Thymus (tissue), 11 donors: ENCODE measurements around the gene C20orf144. TPM values are rescaled to one million over a fixed set of nuclear protein-coding genes. Genes with fewer than 3 reads are reported as not detected.
"Not testable (repeated sequence)": the region's sequence is repeated elsewhere in the genome, so short reads cannot be mapped to it uniquely, and the experiment has no call there.

Experiments used
- DNase-seq, 9 donors: peaks; one replicate each; pipeline ENCODE4 v3.0.0-alpha.2; 2013; ENCODE audit warnings: low spot score in 9 of 9, low read depth in 6 of 9, missing footprints in 1 of 9
- H3K27ac ChIP-seq, 2 donors: one replicate each; pipeline ENCODE4 v1.5.1; 2013; ENCODE audit warnings: control low read depth in 1 of 2, low read depth in 1 of 2, low read length in 1 of 2, mild to moderate bottlenecking in 1 of 2, moderate library complexity in 1 of 2
- H3K27me3 ChIP-seq, 2 donors: one replicate each; pipeline ENCODE4 v1.5.1; 2013; ENCODE audit warnings: low read length in 1 of 2; ENCODE audit not compliant: control insufficient read depth in 2 of 2, insufficient read depth in 1 of 2
- H3K36me3 ChIP-seq, 2 donors: one replicate each; pipeline ENCODE4 v1.5.1; 2013; ENCODE audit warnings: low read length in 1 of 2, mild to moderate bottlenecking in 1 of 2, moderate library complexity in 1 of 2; ENCODE audit not compliant: control insufficient read depth in 2 of 2, insufficient read depth in 2 of 2
- H3K4me1 ChIP-seq, 2 donors: one replicate each; pipeline ENCODE4 v1.5.1; 2013; ENCODE audit warnings: low read length in 2 of 2; ENCODE audit not compliant: control insufficient read depth in 2 of 2, insufficient read depth in 2 of 2
- H3K4me3 ChIP-seq, 2 donors: one replicate each; pipeline ENCODE4 v1.5.1; 2013; ENCODE audit warnings: low read length in 2 of 2, control low read depth in 1 of 2, mild to moderate bottlenecking in 1 of 2
- H3K9me3 ChIP-seq, 2 donors: one replicate each; pipeline ENCODE4 v1.5.1; 2013; ENCODE audit warnings: low read length in 1 of 2, mild to moderate bottlenecking in 1 of 2; ENCODE audit not compliant: control insufficient read depth in 2 of 2, insufficient read depth in 1 of 2
- WGBS: extraction: QIAGEN DNeasy Blood & Tissue Kit; methylation state at CpG from one replicate; pipeline ENCODE4 v1.1.7; 2013; 5-methylcytosine and 5-hydroxymethylcytosine counted together
- polyA plus RNA-seq: library from polyadenylated mRNA; stranded (reverse); fragments of 200-250 nt; gene quantifications from one replicate; pipeline ENCODE4 v1.2.3, GENCODE V29; 2013
- total RNA-seq: library from RNA; stranded (reverse); fragments of 120-200 nt; gene quantifications from one replicate; pipeline ENCODE4 v1.2.4, GENCODE V29; 2013
- donor health status: healthy.

Gene C20orf144
- total and polyA plus RNA-seq, 2 donors = 0.09 to 0.23 TPM

- WGBS = 97% methylated on average over 14 of the region's 14 CpGs
- H3K4me1 ChIP-seq, H3K4me3 ChIP-seq, H3K9me3 ChIP-seq, H3K27ac ChIP-seq, H3K27me3 ChIP-seq, DNase-seq: not testable (repeated sequence)
- H3K36me3 ChIP-seq = peaks cover 25 to 28% of the 10 kb centered on the region in 2 donors
Measured at GRCh38 chr20:33646959-33647602, 15.0 kb upstream of the C20orf144 start.

DNA sequence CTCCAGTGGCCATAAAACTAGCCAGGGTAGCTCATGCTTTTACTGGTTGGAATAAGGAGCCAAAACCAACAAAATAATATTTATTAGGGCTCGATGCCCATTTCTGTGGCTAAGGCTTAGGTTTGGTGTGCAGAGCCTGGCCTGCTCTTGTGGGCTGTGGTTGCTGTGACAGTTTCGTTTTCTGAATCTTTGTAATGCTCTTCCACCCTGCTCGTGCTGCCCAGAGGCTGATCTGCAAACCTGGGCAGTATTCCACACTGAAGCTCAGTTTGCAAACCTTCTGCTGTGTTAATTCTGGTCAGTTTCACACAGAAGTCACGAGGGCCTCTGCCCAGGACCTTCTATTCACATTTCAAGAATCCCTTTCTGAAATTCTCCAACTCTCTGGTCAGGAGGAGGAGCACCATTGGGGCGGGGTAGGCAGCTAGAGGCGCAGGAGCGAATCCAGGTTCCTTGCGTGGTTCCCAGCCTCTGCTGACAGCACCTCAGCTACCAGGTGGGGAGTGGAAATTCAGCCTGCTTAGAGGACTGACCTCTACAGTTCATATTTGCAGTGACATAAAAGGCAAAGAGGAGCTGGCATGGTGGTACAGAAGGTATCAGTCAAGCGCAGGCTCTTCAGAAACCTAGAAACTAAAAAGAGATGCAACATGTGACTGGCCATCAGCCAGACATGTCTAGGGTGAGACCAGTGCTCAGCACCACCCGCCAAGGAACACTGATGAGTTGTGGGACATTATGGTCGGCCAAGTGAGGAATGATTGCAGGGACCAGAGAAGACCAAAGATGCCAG is 14.3 kb upstream of the C20orf144 start:
- H3K9me3 ChIP-seq = no peaks in the 10 kb centered on the region
- peaks cover 25% of the 10 kb centered on the region in 2 donors for H3K36me3 ChIP-seq
- no peak for DNase-seq
- peaks cover 0 to 4% of the 10 kb centered on the region in 2 donors for H3K4me1 ChIP-seq
- 92% methylated on average over 11 of the region's 11 CpGs for WGBS
- peak overlapping the region in 1 of 2 donors; percentile 8 for H3K27ac ChIP-seq
- no peak overlapping the region for H3K4me3 ChIP-seq
- H3K27me3 ChIP-seq = no peaks in the 10 kb centered on the region

DNA sequence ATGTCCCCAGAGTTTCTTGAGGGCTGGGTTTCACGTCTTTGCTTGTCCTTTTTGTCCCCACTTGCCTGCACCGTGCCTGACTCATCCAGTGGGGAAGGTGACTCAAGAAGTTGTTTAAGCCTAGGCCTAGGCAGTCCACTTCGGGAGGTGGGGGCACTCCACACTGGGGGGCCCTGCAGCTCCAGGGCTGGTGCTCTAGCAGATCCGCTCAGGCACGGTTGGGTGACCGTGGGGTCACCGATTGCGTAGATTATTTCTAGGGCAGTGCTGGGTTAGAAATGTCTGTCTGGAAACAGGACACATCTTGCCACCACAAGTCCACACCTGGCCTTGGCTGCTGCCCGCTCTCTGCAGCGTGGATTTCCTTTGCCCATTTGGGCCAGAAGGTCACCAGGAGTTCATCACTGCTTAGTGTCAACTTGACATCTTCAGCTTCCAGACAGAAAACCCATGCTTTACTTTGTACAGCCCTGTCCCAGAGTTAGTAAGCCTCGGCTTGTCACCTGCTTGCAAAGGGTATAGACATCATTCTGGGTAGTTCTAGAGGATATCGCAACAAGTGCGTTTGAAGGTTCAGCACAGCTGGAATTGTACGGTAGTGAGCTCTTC is 13.6 kb upstream of the C20orf144 start:
- no peak overlapping the region for H3K4me3 ChIP-seq
- WGBS = 97% methylated on average over 14 of the region's 14 CpGs
- peaks cover 20 to 25% of the 10 kb centered on the region in 2 donors for H3K36me3 ChIP-seq
- no peaks in the 10 kb centered on the region for H3K9me3 ChIP-seq
- H3K27ac ChIP-seq = no peak overlapping the region
- peaks cover 0 to 4% of the 10 kb centered on the region in 2 donors for H3K4me1 ChIP-seq
- DNase-seq = no peak
- no peaks in the 10 kb centered on the region for H3K27me3 ChIP-seq

- H3K27ac ChIP-seq = no peak overlapping the region
- H3K27me3 ChIP-seq = no peaks in the 10 kb centered on the region
- WGBS = 93% methylated on average over 19 of the region's 19 CpGs
- H3K4me3 ChIP-seq = no peak overlapping the region
- peaks cover 0 to 4% of the 10 kb centered on the region in 2 donors for H3K4me1 ChIP-seq
- H3K9me3 ChIP-seq = no peaks in the 10 kb centered on the region
- H3K36me3 ChIP-seq = peaks cover 15 to 21% of the 10 kb centered on the region in 2 donors
- no peak for DNase-seq
Measured at GRCh38 chr20:33649201-33649681, 12.9 kb upstream of the C20orf144 start.

DNA sequence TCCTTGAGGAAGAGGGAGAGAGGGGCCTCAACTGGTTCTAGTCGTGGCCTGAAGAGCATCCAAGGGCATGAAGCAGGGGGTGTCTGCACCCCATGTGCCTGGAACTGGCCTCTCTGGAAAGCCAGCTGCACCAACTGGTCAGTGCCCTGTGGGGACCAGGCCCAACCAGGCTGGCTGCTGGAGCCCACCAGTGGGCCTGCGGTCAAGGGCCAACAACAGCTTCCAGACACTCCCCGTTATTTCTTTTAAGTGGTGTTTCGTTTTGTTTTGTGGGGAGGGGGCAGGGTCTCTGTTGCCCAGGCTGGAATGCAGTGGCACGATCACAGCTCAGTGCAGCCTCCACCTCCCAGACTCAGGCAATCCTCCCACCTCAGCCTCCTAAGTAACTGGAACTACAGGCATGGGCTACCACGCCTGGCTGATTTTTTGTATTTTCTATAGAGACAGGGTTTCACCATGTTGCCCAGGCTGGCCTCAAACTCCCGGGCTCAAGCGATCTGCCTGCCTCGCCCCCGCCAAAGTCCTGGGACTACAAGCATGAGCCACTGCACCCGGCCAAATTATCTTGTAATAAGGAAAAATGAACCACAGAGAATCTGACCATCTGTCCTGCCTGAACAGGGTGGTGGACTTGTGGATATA is 11.9 kb upstream of the C20orf144 start:
- 95% methylated on average over 11 of the region's 11 CpGs for WGBS
- no peak overlapping the region for H3K27ac ChIP-seq
- H3K27me3 ChIP-seq = no peaks in the 10 kb centered on the region
- H3K9me3 ChIP-seq = no peaks in the 10 kb centered on the region
- peaks cover 0 to 4% of the 10 kb centered on the region in 2 donors for H3K4me1 ChIP-seq
- no peak for DNase-seq
- H3K36me3 ChIP-seq = peaks cover 5 to 11% of the 10 kb centered on the region in 2 donors
- H3K4me3 ChIP-seq = no peak overlapping the region

- Histone ChIP-seq H3K4me1 (peaks cover 0 to 4% of the 10 kb centered on the region in 2 donors), H3K9me3 (no peaks in the 10 kb centered on the region), H3K27me3 (no peaks in the 10 kb centered on the region), H3K4me3 (no peak overlapping the region), H3K36me3 (peaks cover 0 to 6% of the 10 kb centered on the region in 2 donors), H3K27ac (no peak overlapping the region)
- WGBS = 88% methylated on average over 10 of the region's 10 CpGs
- no peak for DNase-seq
Measured at GRCh38 chr20:33650753-33651561, 11.2 kb upstream of the C20orf144 start.

GRCh38 chr20:33651562-33652048 is 10.5 kb upstream of the C20orf144 start:
- H3K9me3 ChIP-seq = no peaks in the 10 kb centered on the region
- peaks cover 0 to 3% of the 10 kb centered on the region in 2 donors for H3K36me3 ChIP-seq
- no peak for DNase-seq
- no peak overlapping the region for H3K27ac ChIP-seq
- WGBS = 91% methylated on average over 13 of the region's 13 CpGs
- H3K4me1 ChIP-seq = peaks cover 0 to 4% of the 10 kb centered on the region in 2 donors
- no peak overlapping the region for H3K4me3 ChIP-seq
- H3K27me3 ChIP-seq = no peaks in the 10 kb centered on the region

GRCh38 chr20:33653218-33653899 is 8.8 kb upstream of the C20orf144 start:
- Histone ChIP-seq H3K27me3 (no peaks in the 10 kb centered on the region), H3K36me3 (peaks cover 0 to 3% of the 10 kb centered on the region in 2 donors), H3K4me3 (no peak overlapping the region), H3K9me3 (no peaks in the 10 kb centered on the region), H3K27ac (no peak overlapping the region), H3K4me1 (peaks cover 0 to 4% of the 10 kb centered on the region in 2 donors)
- peak in 5 of 9 donors; percentile 35 to 73 (median 59) for DNase-seq
- 65% methylated on average over 16 of the region's 16 CpGs for WGBS
